OCI-LY1 (cell line): Measurements from ENCODE around the gene DOCK3.

Experiments
- H2AFZ ChIP-seq: fragments of 200-600 bp; sonication (generic), shearing (Covaris generic); 2 replicates; pipeline ENCODE4 v1.6.0; 2014; ENCODE audit warnings: antibody characterized with exemption, mild to moderate bottlenecking, low read length
- H3F3A ChIP-seq: fragments of 200-600 bp; sonication (generic), shearing (Covaris generic); 2 replicates; pipeline ENCODE4 v1.6.0; 2014; ENCODE audit warnings: mild to moderate bottlenecking, antibody characterized with exemption, low read length, moderate library complexity; ENCODE audit not compliant: insufficient read depth
- H3K27ac ChIP-seq: fragments of 200-600 bp; sonication (generic); 2 replicates; pipeline ENCODE4 v1.5.1; 2014; ENCODE audit warnings: low read length, mixed run types, mild to moderate bottlenecking, low read depth; ENCODE audit not compliant: poor library complexity, severe bottlenecking
- H3K27me3 ChIP-seq: fragments of 200-600 bp; sonication (generic); 2 replicates; pipeline ENCODE4 v1.6.0; 2014; ENCODE audit warnings: antibody characterized with exemption, mild to moderate bottlenecking, low read length, moderate library complexity; ENCODE audit not compliant: insufficient read depth
- H3K36me3 ChIP-seq: fragments of 200-600 bp; sonication (generic); 2 replicates; pipeline ENCODE4 v1.6.1; 2014; ENCODE audit warnings: mild to moderate bottlenecking, antibody characterized with exemption, low read length, moderate library complexity, mixed read lengths; ENCODE audit not compliant: insufficient read depth
- H3K4me1 ChIP-seq: fragments of 200-600 bp; sonication (generic); 2 replicates; pipeline ENCODE4 v1.5.1; 2014; ENCODE audit warnings: mild to moderate bottlenecking, low read length, moderate library complexity; ENCODE audit not compliant: insufficient read depth, severe bottlenecking
- H3K4me2 ChIP-seq: fragments of 200-600 bp; sonication (generic), shearing (Covaris generic); 2 replicates; pipeline ENCODE4 v1.6.1; 2014; ENCODE audit warnings: low read length
- H3K4me3 ChIP-seq: fragments of 200-600 bp; sonication (generic); 2 replicates; pipeline ENCODE4 v1.5.1; 2014; ENCODE audit warnings: low read length, low read depth, mild to moderate bottlenecking, mixed read lengths; ENCODE audit not compliant: poor library complexity, severe bottlenecking
- H3K79me2 ChIP-seq: fragments of 200-600 bp; shearing (Covaris generic); 2 replicates; pipeline ENCODE4 v1.6.1; 2016; ENCODE audit warnings: mixed run types, low read length, mixed read lengths; ENCODE audit not compliant: insufficient read depth
- H3K9ac ChIP-seq: fragments of 200-600 bp; sonication (generic), shearing (Covaris generic); 2 replicates; pipeline ENCODE4 v1.6.1; 2014; ENCODE audit warnings: mild to moderate bottlenecking, low read length, mixed read lengths
- H3K9me2 ChIP-seq: fragments of 200-600 bp; sonication (generic), shearing (Covaris generic); 2 replicates; pipeline ENCODE4 v1.6.1; 2014; ENCODE audit warnings: low read depth, mild to moderate bottlenecking, low read length, mixed read lengths
- H3K9me3 ChIP-seq: fragments of 200-600 bp; shearing (Covaris generic); 2 replicates; pipeline ENCODE4 v1.6.1; 2014; ENCODE audit warnings: low read length, mixed read lengths
- H4K20me1 ChIP-seq: fragments of 200-600 bp; sonication (generic), shearing (Covaris generic); 2 replicates; pipeline ENCODE4 v1.6.0; 2016; ENCODE audit warnings: mild to moderate bottlenecking, low read length; ENCODE audit not compliant: insufficient read depth
- EZH2 ChIP-seq: fragments of 200-600 bp; sonication (generic), shearing (Covaris generic); IDR thresholded peaks from 2 replicates; pipeline ENCODE4 v1.8.0; 2017; ENCODE audit warnings: borderline replicate concordance, mixed run types, mild to moderate bottlenecking, antibody characterized with exemption, low read length, moderate library complexity, mixed read lengths
- TF ChIP-seq, protein P1 (sequence below): fragments of 200-600 bp; sonication (generic), shearing (Covaris generic); IDR thresholded peaks from 2 replicates; pipeline ENCODE4 v1.5.1; 2017; ENCODE audit warnings: mild to moderate bottlenecking, antibody characterized with exemption, low read length, moderate library complexity, mixed read lengths

The DOCK3 gene

DNA sequence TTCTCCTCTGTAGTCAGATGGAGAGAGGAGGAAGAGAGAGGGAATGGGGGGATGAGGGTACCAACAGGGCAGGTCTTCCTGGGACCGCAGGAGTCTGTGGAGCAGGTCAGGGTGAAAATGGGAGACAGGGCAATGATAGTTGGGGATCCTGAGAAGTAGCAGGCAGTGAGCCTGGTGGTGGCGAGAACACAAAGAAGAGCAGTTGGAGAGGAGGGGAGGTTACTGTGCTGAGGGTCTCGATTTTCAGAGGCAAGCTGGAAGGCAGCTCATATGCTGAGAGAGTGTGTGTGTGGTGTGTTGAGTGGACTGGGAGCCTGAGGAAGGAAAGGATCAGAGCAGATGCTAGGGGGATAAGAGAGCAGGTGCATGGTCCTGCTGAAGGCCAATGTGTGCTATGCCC is 2.1 kb upstream of the DOCK3 start:
- no peaks in the 10 kb centered on the region for H3K79me2 ChIP-seq
- H3K4me3 ChIP-seq = no peak overlapping the region
- H2AFZ ChIP-seq = no peak overlapping the region
- peaks cover 5% of the 10 kb centered on the region for H3K4me1 ChIP-seq
- TF ChIP-seq EZH2 = no peak
- TF ChIP-seq, protein P1, sequence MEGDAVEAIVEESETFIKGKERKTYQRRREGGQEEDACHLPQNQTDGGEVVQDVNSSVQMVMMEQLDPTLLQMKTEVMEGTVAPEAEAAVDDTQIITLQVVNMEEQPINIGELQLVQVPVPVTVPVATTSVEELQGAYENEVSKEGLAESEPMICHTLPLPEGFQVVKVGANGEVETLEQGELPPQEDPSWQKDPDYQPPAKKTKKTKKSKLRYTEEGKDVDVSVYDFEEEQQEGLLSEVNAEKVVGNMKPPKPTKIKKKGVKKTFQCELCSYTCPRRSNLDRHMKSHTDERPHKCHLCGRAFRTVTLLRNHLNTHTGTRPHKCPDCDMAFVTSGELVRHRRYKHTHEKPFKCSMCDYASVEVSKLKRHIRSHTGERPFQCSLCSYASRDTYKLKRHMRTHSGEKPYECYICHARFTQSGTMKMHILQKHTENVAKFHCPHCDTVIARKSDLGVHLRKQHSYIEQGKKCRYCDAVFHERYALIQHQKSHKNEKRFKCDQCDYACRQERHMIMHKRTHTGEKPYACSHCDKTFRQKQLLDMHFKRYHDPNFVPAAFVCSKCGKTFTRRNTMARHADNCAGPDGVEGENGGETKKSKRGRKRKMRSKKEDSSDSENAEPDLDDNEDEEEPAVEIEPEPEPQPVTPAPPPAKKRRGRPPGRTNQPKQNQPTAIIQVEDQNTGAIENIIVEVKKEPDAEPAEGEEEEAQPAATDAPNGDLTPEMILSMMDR = no peak
- no peak overlapping the region for H3K9ac ChIP-seq
- H3K27ac ChIP-seq = no peak overlapping the region
- H3K27me3 ChIP-seq = no peaks in the 10 kb centered on the region
- H3F3A ChIP-seq = no peaks in the 10 kb centered on the region
- H4K20me1 ChIP-seq = no peaks in the 10 kb centered on the region
- H3K4me2 ChIP-seq = no peak overlapping the region
- H3K9me3 ChIP-seq = no peaks in the 10 kb centered on the region
- no peaks in the 10 kb centered on the region for H3K36me3 ChIP-seq
- H3K9me2 ChIP-seq = no peaks in the 10 kb centered on the region

DNA sequence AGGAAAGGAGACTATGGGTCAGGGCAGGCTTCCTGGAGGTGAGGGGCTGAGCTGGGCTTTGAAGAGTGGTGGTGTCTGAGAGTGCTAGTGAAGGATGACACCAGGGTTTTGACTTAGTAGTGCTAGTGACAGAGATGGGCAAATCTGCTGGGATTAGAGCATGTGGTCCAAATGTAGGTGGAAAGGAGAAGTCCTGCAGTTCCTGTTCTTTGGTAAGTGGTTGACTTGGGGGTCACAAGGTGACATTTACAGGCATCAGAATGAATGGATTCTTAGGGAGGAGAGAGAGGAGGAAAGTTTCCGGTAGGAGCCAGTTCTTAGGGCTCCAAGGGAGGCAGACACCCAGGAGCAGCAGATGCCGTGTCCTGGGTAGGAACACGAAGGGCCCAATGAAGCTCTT is 796 bp upstream of the DOCK3 start:
- no peaks in the 10 kb centered on the region for H3K79me2 ChIP-seq
- no peak overlapping the region for H3K4me3 ChIP-seq
- no peaks in the 10 kb centered on the region for H3K9me3 ChIP-seq
- peaks cover 5% of the 10 kb centered on the region for H3K4me1 ChIP-seq
- no peak overlapping the region for H2AFZ ChIP-seq
- no peak overlapping the region for H3K4me2 ChIP-seq
- H4K20me1 ChIP-seq = no peaks in the 10 kb centered on the region
- no peaks in the 10 kb centered on the region for H3K27me3 ChIP-seq
- no peak overlapping the region for H3K9ac ChIP-seq
- no peaks in the 10 kb centered on the region for H3K36me3 ChIP-seq
- no peaks in the 10 kb centered on the region for H3K9me2 ChIP-seq
- no peaks in the 10 kb centered on the region for H3F3A ChIP-seq
- no peak overlapping the region for H3K27ac ChIP-seq
- TF ChIP-seq, protein P1 = no peak
- no peak for TF ChIP-seq EZH2

DNA sequence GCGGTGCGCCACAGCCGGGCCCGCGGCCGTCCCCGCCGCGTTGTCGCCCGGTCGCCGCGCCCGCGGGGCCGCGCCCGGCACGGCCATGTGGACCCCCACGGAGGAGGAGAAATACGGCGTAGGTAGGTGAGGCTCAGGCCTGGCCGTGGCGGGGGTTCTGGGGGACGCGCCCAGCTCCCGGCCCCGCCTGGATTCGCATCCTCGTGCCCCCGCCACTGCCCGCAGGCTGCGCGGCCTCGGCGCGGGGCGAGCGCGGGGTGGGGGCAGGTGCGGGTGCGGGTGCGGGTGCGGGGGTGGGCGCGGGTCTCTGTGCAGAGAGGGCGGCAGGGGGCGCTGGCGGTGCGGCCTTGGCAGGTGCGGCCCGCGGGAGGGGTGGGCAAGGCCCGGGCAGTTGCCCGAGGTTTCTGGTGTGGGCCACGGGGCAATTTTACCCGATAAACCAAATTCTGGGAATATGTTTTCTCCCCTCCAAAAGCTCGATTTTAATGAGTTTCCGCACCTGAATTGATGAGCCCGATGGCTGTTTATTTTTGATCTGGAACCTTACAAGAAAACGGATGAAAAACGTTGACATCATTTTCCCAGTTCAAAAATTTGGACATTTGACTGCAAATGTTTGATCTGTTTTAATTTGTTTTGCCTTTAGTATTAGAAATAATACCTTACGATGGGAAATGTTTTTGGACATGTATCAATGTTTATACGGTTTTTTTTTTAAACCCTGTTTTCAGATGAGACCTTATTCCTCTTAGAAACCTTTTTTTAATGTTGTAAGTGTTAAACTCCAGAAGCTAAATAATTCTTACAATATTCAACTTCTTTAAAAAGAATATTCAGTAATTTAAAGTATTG is 678 bp downstream of the DOCK3 start:
- Histone ChIP-seq H3K4me2 (peak overlapping the region; percentile 61), H3K9ac (no peak overlapping the region; the same call in 1 of the 2 replicates)

More for the DNA sequence above, 678 bp downstream of the DOCK3 start:
- Histone ChIP-seq H3F3A (no peaks in the 10 kb centered on the region), H3K79me2 (no peaks in the 10 kb centered on the region), H4K20me1 (no peaks in the 10 kb centered on the region), H3K9me2 (no peaks in the 10 kb centered on the region), H3K27ac (no peak overlapping the region), H3K36me3 (no peaks in the 10 kb centered on the region), H3K27me3 (no peaks in the 10 kb centered on the region), H3K4me3 (peak overlapping the region; percentile 54), H3K4me1 (peaks cover 5% of the 10 kb centered on the region), H3K9me3 (no peaks in the 10 kb centered on the region), H2AFZ (no peak overlapping the region)
- TF ChIP-seq EZH2 = no peak
- TF ChIP-seq, protein P1 = peak; percentile 51
